GM23248 (cell line): Measurements from ENCODE around the gene SERPINB1. TPM values are rescaled to one million over a fixed set of nuclear protein-coding genes. Genes with fewer than 3 reads are reported as not detected.
"Not testable (repeated sequence)": the region's sequence is repeated elsewhere in the genome, so short reads cannot be mapped to it uniquely, and the experiment has no call there.

Experiments used
- DNase-seq: peaks from one replicate; pipeline ENCODE4 v3.0.0-alpha.2; 2015
- H2AFZ ChIP-seq: fragments of 200-600 bp; sonication (generic); 2 replicates; pipeline ENCODE4 v1.6.1; 2016; ENCODE audit warnings: antibody characterized with exemption
- H3F3A ChIP-seq: fragments of 200-600 bp; sonication (generic); 2 replicates; pipeline ENCODE4 v1.6.1; 2016; ENCODE audit warnings: mild to moderate bottlenecking, antibody characterized with exemption, mixed run types; ENCODE audit not compliant: insufficient read depth
- H3K27ac ChIP-seq: fragments of 200-600 bp; sonication (generic); 2 replicates; pipeline ENCODE4 v1.5.1; 2016; ENCODE audit warnings: mild to moderate bottlenecking
- H3K27me3 ChIP-seq: fragments of 200-600 bp; sonication (generic); replicated peaks from 2 replicates; pipeline ENCODE4 v1.6.1; 2016; ENCODE audit warnings: mild to moderate bottlenecking; ENCODE audit not compliant: insufficient read depth
- H3K36me3 ChIP-seq: fragments of 200-600 bp; sonication (generic); 2 replicates; pipeline ENCODE4 v1.6.1; 2016; ENCODE audit warnings: low read depth, mild to moderate bottlenecking
- H3K4me1 ChIP-seq: fragments of 200-600 bp; sonication (generic); 2 replicates; pipeline ENCODE4 v1.6.1; 2016; ENCODE audit warnings: mild to moderate bottlenecking; ENCODE audit not compliant: insufficient read depth
- H3K4me2 ChIP-seq: fragments of 200-600 bp; sonication (generic); one replicate; pipeline ENCODE4 v1.6.1; 2016; ENCODE audit warnings: mild to moderate bottlenecking; ENCODE audit not compliant: unreplicated experiment
- H3K4me3 ChIP-seq: fragments of 200-600 bp; sonication (generic); 2 replicates; pipeline ENCODE4 v1.5.1; 2016; ENCODE audit warnings: mild to moderate bottlenecking
- H3K79me2 ChIP-seq: fragments of 200-600 bp; sonication (generic); 2 replicates; pipeline ENCODE4 v1.6.1; 2016; ENCODE audit warnings: mild to moderate bottlenecking; ENCODE audit not compliant: insufficient read depth
- H3K9ac ChIP-seq: fragments of 200-600 bp; sonication (generic); 2 replicates; pipeline ENCODE4 v1.6.1; 2016; ENCODE audit warnings: mild to moderate bottlenecking
- H3K9me2 ChIP-seq: fragments of 200-600 bp; sonication (generic); 2 replicates; pipeline ENCODE4 v1.6.1; 2016; ENCODE audit warnings: mixed run types, mild to moderate bottlenecking, moderate library complexity; ENCODE audit not compliant: insufficient read depth
- H3K9me3 ChIP-seq: fragments of 200-600 bp; sonication (generic); one replicate; pipeline ENCODE4 v1.6.1; 2017; ENCODE audit warnings: low read depth
- H4K20me1 ChIP-seq: fragments of 200-600 bp; sonication (generic); 2 replicates; pipeline ENCODE4 v1.6.0; 2016; ENCODE audit not compliant: insufficient read depth
- EZH2 ChIP-seq: fragments of 200-600 bp; sonication (generic); IDR thresholded peaks from 2 replicates; pipeline ENCODE4 v1.6.1; 2018; ENCODE audit warnings: antibody characterized with exemption, mild to moderate bottlenecking; ENCODE audit not compliant: insufficient read depth, poor library complexity, severe bottlenecking
- EZH2phosphoT487 ChIP-seq: fragments of 200-600 bp; sonication (generic); IDR thresholded peaks from 2 replicates; pipeline ENCODE4 v1.6.1; 2018; ENCODE audit warnings: antibody characterized with exemption, moderate library complexity, mild to moderate bottlenecking, low read depth; ENCODE audit not compliant: insufficient read depth
- WGBS, 2 experiments: methylation state at CpG; one replicate each; pipeline ENCODE4 v1.1.6; 2015 to 2017; ENCODE audit warnings: low lambda C conversion rate in 2 of 2, low coverage in 1 of 2; ENCODE audit errors: missing lambda C conversion rate in 2 of 2; 5-methylcytosine and 5-hydroxymethylcytosine counted together
- in situ Hi-C: fragments of 300-500 bp; cut with MboI; formaldehyde crosslinking; loops from 2 replicates; pipeline ENCODE4 v1.15.0; 2020
- polyA plus RNA-seq: library from polyadenylated mRNA; unstranded; fragments of >200 nt; fragmentation: Nextera tagmentation; extraction: Ambion mirVana; gene quantifications from 2 replicates; pipeline ENCODE4 v1.2.1, GENCODE V29; 2016
- total RNA-seq: library from RNA; depleted of rRNA; stranded (reverse); fragments of >200 nt; shearing (Covaris generic); gene quantifications from 2 replicates; pipeline ENCODE4 v1.2.3, GENCODE V29; 2014

The SERPINB1 gene
- total and polyA plus RNA-seq, 2 experiments from 2014 or later, result 28.3 to 32.8 TPM

GRCh38 chr6:2802521-2803060, 39.1 kb downstream of the SERPINB1 start:
- no peak overlapping the region for H3K4me2 ChIP-seq
- H3K36me3 ChIP-seq, result no peaks in the 10 kb centered on the region
- H3K4me1 ChIP-seq, result no peaks in the 10 kb centered on the region
- H3K9me3 ChIP-seq, result no peaks in the 10 kb centered on the region
- DNase-seq, result no peak
- no peaks in the 10 kb centered on the region for H3K9me2 ChIP-seq
- H3K27ac ChIP-seq, result no peak overlapping the region
- H3F3A ChIP-seq, result no peaks in the 10 kb centered on the region
- no peaks in the 10 kb centered on the region for H4K20me1 ChIP-seq
- no peaks in the 10 kb centered on the region for H3K27me3 ChIP-seq
- no peak overlapping the region for H2AFZ ChIP-seq
- 76 to 78% methylated on average over 8 of the region's 8 CpGs for WGBS, 2 experiments
- H3K4me3 ChIP-seq, result no peak overlapping the region
- H3K79me2 ChIP-seq, result no peaks in the 10 kb centered on the region
- TF ChIP-seq EZH2phosphoT487 (no peak), EZH2 (no peak)
- no peak overlapping the region for H3K9ac ChIP-seq
- in situ Hi-C loops, result no loop called here

- H2AFZ ChIP-seq, H3K27ac ChIP-seq, DNase-seq, H3K27me3 ChIP-seq, H3K36me3 ChIP-seq, H3K9me2 ChIP-seq, H3K4me1 ChIP-seq, H4K20me1 ChIP-seq, H3K9ac ChIP-seq, H3K4me2 ChIP-seq, H3F3A ChIP-seq, H3K4me3 ChIP-seq, in situ Hi-C loops, H3K79me2 ChIP-seq, H3K9me3 ChIP-seq: not testable (repeated sequence)
- WGBS, 2 experiments, result 78 to 86% methylated on average over 2 to 3 of the region's 4 CpGs
These were observed 40.0 kb downstream of the SERPINB1 start for GRCh38 chr6:2801687-2802086.

- Histone ChIP-seq H3F3A (no peaks in the 10 kb centered on the region), H3K36me3 (no peaks in the 10 kb centered on the region), H3K9me3 (no peaks in the 10 kb centered on the region), H4K20me1 (no peaks in the 10 kb centered on the region), H3K4me2 (no peak overlapping the region), H3K9me2 (no peaks in the 10 kb centered on the region), H3K4me3 (no peak overlapping the region), H3K27me3 (no peaks in the 10 kb centered on the region), H3K27ac (no peak overlapping the region), H3K4me1 (no peaks in the 10 kb centered on the region), H3K79me2 (no peaks in the 10 kb centered on the region), H3K9ac (no peak overlapping the region), H2AFZ (no peak overlapping the region)
- DNase-seq, result no peak
- WGBS, 2 experiments, result 92 to 94% methylated on average over 14 of the region's 14 CpGs
- in situ Hi-C loops, result no loop called here
- TF ChIP-seq EZH2phosphoT487, result no peak
- TF ChIP-seq EZH2, result no peak
These were observed 40.9 kb downstream of the SERPINB1 start for GRCh38 chr6:2800552-2801316.

GRCh38 chr6:2799936-2800527, 41.6 kb downstream of the SERPINB1 start:
- WGBS, 2 experiments, result 76 to 77% methylated on average over 11 of the region's 11 CpGs
- Histone ChIP-seq H3K36me3 (no peaks in the 10 kb centered on the region), H3K9ac (no peak overlapping the region), H3K79me2 (no peaks in the 10 kb centered on the region), H3K4me3 (no peak overlapping the region), H3K4me2 (no peak overlapping the region), H3K4me1 (no peaks in the 10 kb centered on the region), H2AFZ (no peak overlapping the region), H3K27me3 (no peaks in the 10 kb centered on the region), H3K9me3 (no peaks in the 10 kb centered on the region), H3K27ac (no peak overlapping the region), H4K20me1 (no peaks in the 10 kb centered on the region), H3F3A (no peaks in the 10 kb centered on the region), H3K9me2 (no peaks in the 10 kb centered on the region)
- no peak for TF ChIP-seq EZH2
- TF ChIP-seq EZH2phosphoT487, result no peak
- in situ Hi-C loops, result no loop called here
- DNase-seq, result no peak
